WTC11 (cell line): ENCODE results near the gene LCLAT1. TPM values are rescaled to one million over a fixed set of nuclear protein-coding genes. Genes with fewer than 3 reads are reported as not detected.

Experiments
- ATAC-seq: fragments of 200-7000 bp; cut with Tn5 transposase; 2 replicates; pipeline ENCODE4 v1.10.0; 2021; ENCODE audit warnings: mild to moderate bottlenecking, moderate library complexity
- CTCF ChIA-PET: fragments of 300-600 bp; sonication (Branson Sonifier 250); formaldehyde crosslinking; loops from one replicate; lab custom pipeline; 2021; ENCODE audit warnings: antibody characterized with exemption; lab: Charles Lee
- POLR2A ChIA-PET: fragments of 350-600 bp; sonication (Branson Sonifier 250); formaldehyde crosslinking; loops from one replicate; lab custom pipeline; 2021; ENCODE audit warnings: antibody characterized with exemption; lab: Charles Lee
- DNase-seq: peaks from one replicate; pipeline ENCODE4 v3.0.0; 2021; ENCODE audit warnings: low spot score
- H3K27ac Mint-ChIP-seq: 2 replicates; pipeline ENCODE4 v1.8.0; 2021; ENCODE audit warnings: mixed read lengths
- H3K27me3 Mint-ChIP-seq: 2 replicates; pipeline ENCODE4 v1.8.0; 2021; ENCODE audit warnings: low read depth, mild to moderate bottlenecking, moderate library complexity, mixed read lengths
- H3K36me3 Mint-ChIP-seq: 2 replicates; pipeline ENCODE4 v1.8.0; 2021; ENCODE audit warnings: mixed read lengths
- H3K4me1 Mint-ChIP-seq: 2 replicates; pipeline ENCODE4 v1.8.0; 2022; ENCODE audit warnings: mixed read lengths
- H3K4me3 Mint-ChIP-seq: 2 replicates; pipeline ENCODE4 v1.8.0; 2021; ENCODE audit warnings: mild to moderate bottlenecking, moderate library complexity, mixed read lengths
- H3K9me3 Mint-ChIP-seq: 2 replicates; pipeline ENCODE4 v1.8.0; 2021; ENCODE audit warnings: mixed read lengths
- ELF4 ChIP-seq: sonication (generic); formaldehyde crosslinking; IDR thresholded peaks from 2 replicates; pipeline ENCODE4 v1.8.1; 2022; ENCODE audit warnings: low read depth, mild to moderate bottlenecking, moderate library complexity, missing genetic modification reagents
- ESRRA ChIP-seq: sonication (generic); formaldehyde crosslinking; IDR thresholded peaks from 2 replicates; pipeline ENCODE4 v1.8.1; 2022; ENCODE audit warnings: mild to moderate bottlenecking, missing genetic modification reagents, borderline replicate concordance
- ETV6 ChIP-seq: sonication (generic); formaldehyde crosslinking; IDR thresholded peaks from 2 replicates; pipeline ENCODE4 v1.8.1; 2022; ENCODE audit warnings: mild to moderate bottlenecking, missing genetic modification reagents
- FOXP1 ChIP-seq: sonication (generic); formaldehyde crosslinking; IDR thresholded peaks from 2 replicates; pipeline ENCODE4 v1.8.0; 2022; ENCODE audit warnings: missing genetic modification reagents, mild to moderate bottlenecking, moderate library complexity, borderline replicate concordance
- GTF2I ChIP-seq: fragments of 250-450 bp; sonication (Bioruptor Pico); conservative IDR thresholded peaks from 2 replicates; pipeline ENCODE4 v1.4.0; 2021; ENCODE audit warnings: mild to moderate bottlenecking
- MXD4 ChIP-seq: fragments of 250-450 bp; sonication (Bioruptor Pico); IDR thresholded peaks from 2 replicates; pipeline ENCODE4 v1.8.0; 2021; ENCODE audit warnings: mild to moderate bottlenecking, moderate library complexity, borderline replicate concordance
- MYBL2 ChIP-seq: sonication (generic); formaldehyde crosslinking; IDR thresholded peaks from 2 replicates; pipeline ENCODE4 v1.8.1; 2023; ENCODE audit warnings: mild to moderate bottlenecking, moderate library complexity, missing genetic modification reagents
- NFATC4 ChIP-seq: fragments of 250-450 bp; sonication (Bioruptor Pico); IDR thresholded peaks from 2 replicates; pipeline ENCODE4 v1.9.0; 2021; ENCODE audit warnings: mild to moderate bottlenecking
- SP1 ChIP-seq: sonication (generic); formaldehyde crosslinking; conservative IDR thresholded peaks from 2 replicates; pipeline ENCODE4 v1.8.1; 2022; ENCODE audit warnings: missing genetic modification reagents
- TCF7 ChIP-seq: sonication (generic); formaldehyde crosslinking; IDR thresholded peaks from 2 replicates; pipeline ENCODE4 v1.8.0; 2022; ENCODE audit warnings: mild to moderate bottlenecking, low read depth, missing genetic modification reagents, moderate library complexity
- TEAD4 ChIP-seq: sonication (generic); formaldehyde crosslinking; IDR thresholded peaks from 2 replicates; pipeline ENCODE4 v1.8.0; 2022; ENCODE audit warnings: mild to moderate bottlenecking, missing genetic modification reagents
- ZBTB21 ChIP-seq: sonication (generic); formaldehyde crosslinking; IDR thresholded peaks from 2 replicates; pipeline ENCODE4 v1.8.1; 2023; ENCODE audit warnings: mild to moderate bottlenecking, missing genetic modification reagents, borderline replicate concordance
- ZNF138 ChIP-seq: sonication (generic); formaldehyde crosslinking; conservative IDR thresholded peaks from 2 replicates; pipeline ENCODE4 v1.8.1; 2022; ENCODE audit warnings: mild to moderate bottlenecking, moderate library complexity, missing genetic modification reagents
- total RNA-seq: library from RNA; stranded (reverse); gene quantifications from 3 replicates; pipeline ENCODE4 v1.2.3, GENCODE V29; 2021
- TF ChIP-seq, protein P1 (sequence below): sonication (generic); formaldehyde crosslinking; IDR thresholded peaks from 2 replicates; pipeline ENCODE4 v1.8.0; 2023; ENCODE audit warnings: missing genetic modification reagents, mild to moderate bottlenecking, borderline replicate concordance
- TF ChIP-seq, protein P2 (sequence below): sonication (generic); formaldehyde crosslinking; IDR thresholded peaks from 2 replicates; pipeline ENCODE4 v1.8.0; 2022; ENCODE audit warnings: mild to moderate bottlenecking, missing genetic modification reagents
- TF ChIP-seq, protein P3 (sequence below): sonication (generic); formaldehyde crosslinking; IDR thresholded peaks from 2 replicates; pipeline ENCODE4 v1.8.1; 2023; ENCODE audit warnings: mild to moderate bottlenecking, missing genetic modification reagents
- TF ChIP-seq, protein P4 (sequence below): sonication (generic); formaldehyde crosslinking; IDR thresholded peaks from 2 replicates; pipeline ENCODE4 v1.8.1; 2023; ENCODE audit warnings: mild to moderate bottlenecking, missing genetic modification reagents, moderate library complexity
- TF ChIP-seq, protein P5 (sequence below): fragments of 250-450 bp; sonication (Bioruptor Pico); IDR thresholded peaks from 2 replicates; pipeline ENCODE4 v1.9.0; 2021; ENCODE audit warnings: mild to moderate bottlenecking
- TF ChIP-seq, protein P6 (sequence below): sonication (generic); formaldehyde crosslinking; IDR thresholded peaks from 2 replicates; pipeline ENCODE4 v1.8.1; 2022; ENCODE audit warnings: low read depth, mild to moderate bottlenecking, moderate library complexity, missing genetic modification reagents, borderline replicate concordance
- TF ChIP-seq, protein P7 (sequence below): fragments of 250-450 bp; sonication (Bioruptor Pico); IDR thresholded peaks from 2 replicates; pipeline ENCODE4 v1.9.0; 2021; ENCODE audit warnings: mild to moderate bottlenecking

Gene LCLAT1
- total RNA-seq, 1 experiment from 2014 or later, result 22.3 TPM

DNA sequence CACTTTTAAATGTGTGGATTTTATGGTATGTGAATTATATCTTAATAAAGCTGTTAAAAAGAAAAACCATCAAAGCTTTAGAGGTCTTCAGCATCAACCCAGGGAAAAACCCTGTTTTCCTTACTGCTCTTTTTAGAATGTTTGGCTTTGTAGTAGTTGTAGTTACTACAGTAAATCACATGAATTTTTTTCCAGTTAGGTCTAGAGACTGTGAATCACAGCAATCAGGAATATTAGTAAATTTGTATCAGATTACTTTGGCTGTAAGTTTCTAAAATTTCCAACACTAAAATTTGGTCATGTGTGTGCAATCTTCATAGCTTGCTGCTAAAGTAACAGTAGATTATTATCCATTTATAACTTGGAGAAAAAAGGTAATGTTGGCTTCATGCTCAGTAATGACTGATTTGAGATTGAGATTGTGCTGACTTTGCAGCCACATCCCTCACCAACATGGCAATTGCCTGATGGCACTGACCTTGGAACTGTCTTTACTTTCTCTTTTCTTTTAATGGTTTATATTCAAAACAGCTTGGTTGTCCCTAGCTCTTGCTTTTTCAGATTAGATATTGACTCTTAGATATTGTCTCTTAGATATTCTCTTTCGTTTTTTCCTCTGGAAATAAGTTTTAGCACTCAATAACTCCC lies 41.1 kb downstream of the LCLAT1 start:
- ATAC-seq, result no peak
- POLR2A ChIA-PET, result no interaction called here
- H3K4me1 Mint-ChIP-seq, result peaks cover 11% of the 10 kb centered on the region
- TF ChIP-seq FOXP1 (CRISPR knock-in tag) (no peak), GTF2I (CRISPR knock-in tag) (no peak), ETV6 (CRISPR knock-in tag) (no peak), TEAD4 (CRISPR knock-in tag) (no peak), ELF4 (CRISPR knock-in tag) (no peak), MXD4 (CRISPR knock-in tag) (no peak), NFATC4 (CRISPR knock-in tag) (no peak), TCF7 (no peak)
- TF ChIP-seq, protein P1, sequence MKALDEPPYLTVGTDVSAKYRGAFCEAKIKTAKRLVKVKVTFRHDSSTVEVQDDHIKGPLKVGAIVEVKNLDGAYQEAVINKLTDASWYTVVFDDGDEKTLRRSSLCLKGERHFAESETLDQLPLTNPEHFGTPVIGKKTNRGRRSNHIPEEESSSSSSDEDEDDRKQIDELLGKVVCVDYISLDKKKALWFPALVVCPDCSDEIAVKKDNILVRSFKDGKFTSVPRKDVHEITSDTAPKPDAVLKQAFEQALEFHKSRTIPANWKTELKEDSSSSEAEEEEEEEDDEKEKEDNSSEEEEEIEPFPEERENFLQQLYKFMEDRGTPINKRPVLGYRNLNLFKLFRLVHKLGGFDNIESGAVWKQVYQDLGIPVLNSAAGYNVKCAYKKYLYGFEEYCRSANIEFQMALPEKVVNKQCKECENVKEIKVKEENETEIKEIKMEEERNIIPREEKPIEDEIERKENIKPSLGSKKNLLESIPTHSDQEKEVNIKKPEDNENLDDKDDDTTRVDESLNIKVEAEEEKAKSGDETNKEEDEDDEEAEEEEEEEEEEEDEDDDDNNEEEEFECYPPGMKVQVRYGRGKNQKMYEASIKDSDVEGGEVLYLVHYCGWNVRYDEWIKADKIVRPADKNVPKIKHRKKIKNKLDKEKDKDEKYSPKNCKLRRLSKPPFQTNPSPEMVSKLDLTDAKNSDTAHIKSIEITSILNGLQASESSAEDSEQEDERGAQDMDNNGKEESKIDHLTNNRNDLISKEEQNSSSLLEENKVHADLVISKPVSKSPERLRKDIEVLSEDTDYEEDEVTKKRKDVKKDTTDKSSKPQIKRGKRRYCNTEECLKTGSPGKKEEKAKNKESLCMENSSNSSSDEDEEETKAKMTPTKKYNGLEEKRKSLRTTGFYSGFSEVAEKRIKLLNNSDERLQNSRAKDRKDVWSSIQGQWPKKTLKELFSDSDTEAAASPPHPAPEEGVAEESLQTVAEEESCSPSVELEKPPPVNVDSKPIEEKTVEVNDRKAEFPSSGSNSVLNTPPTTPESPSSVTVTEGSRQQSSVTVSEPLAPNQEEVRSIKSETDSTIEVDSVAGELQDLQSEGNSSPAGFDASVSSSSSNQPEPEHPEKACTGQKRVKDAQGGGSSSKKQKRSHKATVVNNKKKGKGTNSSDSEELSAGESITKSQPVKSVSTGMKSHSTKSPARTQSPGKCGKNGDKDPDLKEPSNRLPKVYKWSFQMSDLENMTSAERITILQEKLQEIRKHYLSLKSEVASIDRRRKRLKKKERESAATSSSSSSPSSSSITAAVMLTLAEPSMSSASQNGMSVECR (CRISPR knock-in tag), result no peak
- TF ChIP-seq, protein P2, sequence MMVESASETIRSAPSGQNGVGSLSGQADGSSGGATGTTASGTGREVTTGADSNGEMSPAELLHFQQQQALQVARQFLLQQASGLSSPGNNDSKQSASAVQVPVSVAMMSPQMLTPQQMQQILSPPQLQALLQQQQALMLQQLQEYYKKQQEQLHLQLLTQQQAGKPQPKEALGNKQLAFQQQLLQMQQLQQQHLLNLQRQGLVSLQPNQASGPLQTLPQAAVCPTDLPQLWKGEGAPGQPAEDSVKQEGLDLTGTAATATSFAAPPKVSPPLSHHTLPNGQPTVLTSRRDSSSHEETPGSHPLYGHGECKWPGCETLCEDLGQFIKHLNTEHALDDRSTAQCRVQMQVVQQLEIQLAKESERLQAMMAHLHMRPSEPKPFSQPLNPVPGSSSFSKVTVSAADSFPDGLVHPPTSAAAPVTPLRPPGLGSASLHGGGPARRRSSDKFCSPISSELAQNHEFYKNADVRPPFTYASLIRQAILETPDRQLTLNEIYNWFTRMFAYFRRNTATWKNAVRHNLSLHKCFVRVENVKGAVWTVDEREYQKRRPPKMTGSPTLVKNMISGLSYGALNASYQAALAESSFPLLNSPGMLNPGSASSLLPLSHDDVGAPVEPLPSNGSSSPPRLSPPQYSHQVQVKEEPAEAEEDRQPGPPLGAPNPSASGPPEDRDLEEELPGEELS (CRISPR knock-in tag), result no peak
- TF ChIP-seq, protein P3, sequence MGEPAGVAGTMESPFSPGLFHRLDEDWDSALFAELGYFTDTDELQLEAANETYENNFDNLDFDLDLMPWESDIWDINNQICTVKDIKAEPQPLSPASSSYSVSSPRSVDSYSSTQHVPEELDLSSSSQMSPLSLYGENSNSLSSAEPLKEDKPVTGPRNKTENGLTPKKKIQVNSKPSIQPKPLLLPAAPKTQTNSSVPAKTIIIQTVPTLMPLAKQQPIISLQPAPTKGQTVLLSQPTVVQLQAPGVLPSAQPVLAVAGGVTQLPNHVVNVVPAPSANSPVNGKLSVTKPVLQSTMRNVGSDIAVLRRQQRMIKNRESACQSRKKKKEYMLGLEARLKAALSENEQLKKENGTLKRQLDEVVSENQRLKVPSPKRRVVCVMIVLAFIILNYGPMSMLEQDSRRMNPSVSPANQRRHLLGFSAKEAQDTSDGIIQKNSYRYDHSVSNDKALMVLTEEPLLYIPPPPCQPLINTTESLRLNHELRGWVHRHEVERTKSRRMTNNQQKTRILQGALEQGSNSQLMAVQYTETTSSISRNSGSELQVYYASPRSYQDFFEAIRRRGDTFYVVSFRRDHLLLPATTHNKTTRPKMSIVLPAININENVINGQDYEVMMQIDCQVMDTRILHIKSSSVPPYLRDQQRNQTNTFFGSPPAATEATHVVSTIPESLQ (CRISPR knock-in tag), result no peak
- TF ChIP-seq, protein P4, sequence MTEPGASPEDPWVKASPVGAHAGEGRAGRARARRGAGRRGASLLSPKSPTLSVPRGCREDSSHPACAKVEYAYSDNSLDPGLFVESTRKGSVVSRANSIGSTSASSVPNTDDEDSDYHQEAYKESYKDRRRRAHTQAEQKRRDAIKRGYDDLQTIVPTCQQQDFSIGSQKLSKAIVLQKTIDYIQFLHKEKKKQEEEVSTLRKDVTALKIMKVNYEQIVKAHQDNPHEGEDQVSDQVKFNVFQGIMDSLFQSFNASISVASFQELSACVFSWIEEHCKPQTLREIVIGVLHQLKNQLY (CRISPR knock-in tag), result no peak
- TF ChIP-seq, all 79 proteins: peak for 0
- H3K4me3 Mint-ChIP-seq, result no peak overlapping the region
- H3K9me3 Mint-ChIP-seq, result no peaks in the 10 kb centered on the region
- no peak for DNase-seq
- H3K27ac Mint-ChIP-seq, result no peak overlapping the region
- no peaks in the 10 kb centered on the region for H3K36me3 Mint-ChIP-seq
- CTCF ChIA-PET, result no interaction called here
- H3K27me3 Mint-ChIP-seq, result no peaks in the 10 kb centered on the region

DNA sequence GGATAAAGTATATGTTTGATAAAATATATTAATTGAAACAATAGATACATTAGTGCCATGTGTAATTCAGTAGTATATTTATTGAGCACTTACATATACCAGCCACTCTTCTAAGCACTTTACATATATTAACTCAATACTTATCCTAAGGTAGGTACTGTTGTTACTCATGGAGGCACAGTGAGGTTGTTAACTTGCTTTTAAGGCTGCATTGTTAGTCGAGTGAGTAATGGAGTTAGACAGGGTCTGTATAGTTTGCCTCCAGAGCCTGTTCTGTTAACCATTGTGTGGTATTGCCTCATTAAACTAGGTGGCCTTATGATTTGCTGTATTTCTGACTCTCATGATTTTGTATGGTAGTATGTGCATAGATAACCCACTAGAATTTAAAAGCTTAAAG lies 44.2 kb downstream of the LCLAT1 start:
- Mint-ChIP-seq H3K9me3 (peaks cover 7% of the 10 kb centered on the region), H3K36me3 (peaks cover 3% of the 10 kb centered on the region; the same call in 1 of the 2 replicates), H3K27ac (no peak overlapping the region), H3K4me1 (peaks cover 11% of the 10 kb centered on the region), H3K4me3 (no peak overlapping the region), H3K27me3 (no peaks in the 10 kb centered on the region)
- TF ChIP-seq, protein P5, sequence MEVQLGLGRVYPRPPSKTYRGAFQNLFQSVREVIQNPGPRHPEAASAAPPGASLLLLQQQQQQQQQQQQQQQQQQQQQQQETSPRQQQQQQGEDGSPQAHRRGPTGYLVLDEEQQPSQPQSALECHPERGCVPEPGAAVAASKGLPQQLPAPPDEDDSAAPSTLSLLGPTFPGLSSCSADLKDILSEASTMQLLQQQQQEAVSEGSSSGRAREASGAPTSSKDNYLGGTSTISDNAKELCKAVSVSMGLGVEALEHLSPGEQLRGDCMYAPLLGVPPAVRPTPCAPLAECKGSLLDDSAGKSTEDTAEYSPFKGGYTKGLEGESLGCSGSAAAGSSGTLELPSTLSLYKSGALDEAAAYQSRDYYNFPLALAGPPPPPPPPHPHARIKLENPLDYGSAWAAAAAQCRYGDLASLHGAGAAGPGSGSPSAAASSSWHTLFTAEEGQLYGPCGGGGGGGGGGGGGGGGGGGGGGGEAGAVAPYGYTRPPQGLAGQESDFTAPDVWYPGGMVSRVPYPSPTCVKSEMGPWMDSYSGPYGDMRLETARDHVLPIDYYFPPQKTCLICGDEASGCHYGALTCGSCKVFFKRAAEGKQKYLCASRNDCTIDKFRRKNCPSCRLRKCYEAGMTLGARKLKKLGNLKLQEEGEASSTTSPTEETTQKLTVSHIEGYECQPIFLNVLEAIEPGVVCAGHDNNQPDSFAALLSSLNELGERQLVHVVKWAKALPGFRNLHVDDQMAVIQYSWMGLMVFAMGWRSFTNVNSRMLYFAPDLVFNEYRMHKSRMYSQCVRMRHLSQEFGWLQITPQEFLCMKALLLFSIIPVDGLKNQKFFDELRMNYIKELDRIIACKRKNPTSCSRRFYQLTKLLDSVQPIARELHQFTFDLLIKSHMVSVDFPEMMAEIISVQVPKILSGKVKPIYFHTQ (CRISPR knock-in tag), result no peak
- no peak for TF ChIP-seq ZBTB21
- no peak for TF ChIP-seq SP1
- TF ChIP-seq MYBL2 (CRISPR knock-in tag), result no peak
- TF ChIP-seq, protein P6, sequence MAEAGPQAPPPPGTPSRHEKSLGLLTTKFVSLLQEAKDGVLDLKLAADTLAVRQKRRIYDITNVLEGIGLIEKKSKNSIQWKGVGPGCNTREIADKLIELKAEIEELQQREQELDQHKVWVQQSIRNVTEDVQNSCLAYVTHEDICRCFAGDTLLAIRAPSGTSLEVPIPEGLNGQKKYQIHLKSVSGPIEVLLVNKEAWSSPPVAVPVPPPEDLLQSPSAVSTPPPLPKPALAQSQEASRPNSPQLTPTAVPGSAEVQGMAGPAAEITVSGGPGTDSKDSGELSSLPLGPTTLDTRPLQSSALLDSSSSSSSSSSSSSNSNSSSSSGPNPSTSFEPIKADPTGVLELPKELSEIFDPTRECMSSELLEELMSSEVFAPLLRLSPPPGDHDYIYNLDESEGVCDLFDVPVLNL (CRISPR knock-in tag), result no peak
- TF ChIP-seq ZNF138 (CRISPR knock-in tag), result no peak
- no peak for TF ChIP-seq ESRRA (CRISPR knock-in tag)
- TF ChIP-seq, protein P7, sequence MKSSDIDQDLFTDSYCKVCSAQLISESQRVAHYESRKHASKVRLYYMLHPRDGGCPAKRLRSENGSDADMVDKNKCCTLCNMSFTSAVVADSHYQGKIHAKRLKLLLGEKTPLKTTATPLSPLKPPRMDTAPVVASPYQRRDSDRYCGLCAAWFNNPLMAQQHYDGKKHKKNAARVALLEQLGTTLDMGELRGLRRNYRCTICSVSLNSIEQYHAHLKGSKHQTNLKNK (CRISPR knock-in tag), result no peak
- ATAC-seq (peak; percentile 52), DNase-seq (no peak)
- POLR2A ChIA-PET, result no interaction called here
- CTCF ChIA-PET, result interaction anchor here (0.6 kb wide), 1 partner anchor 163 kb away, joined by 3 read pairs; no protein-coding TSS in a partner anchor
